Measurements from ENCODE around the gene MKRN1.

The MKRN1 gene

GRCh38 chr7:140494867-140495266 lies 15.6 kb upstream of the MKRN1 start:
- Histone ChIP-seq H3K79me1 (replicated peaks; ENCODE audit: low read length, poor library complexity, severe bottlenecking) (no peaks in the 10 kb centered on the region), H3K4ac (ENCODE audit: low read depth in 1 of 2, low read length in 2 of 2) (no peak overlapping the region), H3K23ac (ENCODE audit: low read length in 2 of 2) (no peak overlapping the region), H3K27ac (ENCODE audit: low read length, poor library complexity, severe bottlenecking) (no peak overlapping the region), H2BK12ac (ENCODE audit: low read length in 2 of 2) (no peak overlapping the region), H3K18ac (ENCODE audit: low read depth in 1 of 2, low read length in 2 of 2) (no peak overlapping the region), H2AK5ac (ENCODE audit: low read length, severe bottlenecking) (no peak overlapping the region), H2AFZ (ENCODE audit: low read depth, low read length) (no peak overlapping the region), H3K14ac (ENCODE audit: low read length in 2 of 2) (no peak overlapping the region), H3K4me1 (ENCODE audit: control insufficient read depth, insufficient read depth, low read depth, low read length) (no peaks in the 10 kb centered on the region), H3K27me3 (ENCODE audit: control insufficient read depth in 1 of 2, insufficient read depth in 1 of 2, low read length in 2 of 2) (no peaks in the 10 kb centered on the region), H2BK120ac (ENCODE audit: low read depth, low read length) (no peak overlapping the region), H3K9ac (ENCODE audit: low read length) (no peak overlapping the region), H3K4me2 (ENCODE audit: low read length, poor library complexity, severe bottlenecking) (no peak overlapping the region), H2BK15ac (ENCODE audit: low read depth, poor library complexity, severe bottlenecking) (no peak overlapping the region), H3K4me3 (ENCODE audit: insufficient read depth in 1 of 2, low read depth in 1 of 2, low read length in 2 of 2) (no peak overlapping the region), H3K36me3 (ENCODE audit: control insufficient read depth in 1 of 2, insufficient read depth in 2 of 2, low read depth in 1 of 2, low read length in 2 of 2) (no peaks in the 10 kb centered on the region), H4K8ac (ENCODE audit: low read length) (no peak overlapping the region), H3K9me3 (ENCODE audit: control insufficient read depth, low read length) (no peaks in the 10 kb centered on the region), H2BK5ac (ENCODE audit: low read depth, low read length, poor library complexity, severe bottlenecking) (no peak overlapping the region), H4K91ac (ENCODE audit: low read length) (no peak overlapping the region)
- WGBS = 97% methylated on average over 9 of the region's 9 CpGs
- no peak for DNase-seq

DNA sequence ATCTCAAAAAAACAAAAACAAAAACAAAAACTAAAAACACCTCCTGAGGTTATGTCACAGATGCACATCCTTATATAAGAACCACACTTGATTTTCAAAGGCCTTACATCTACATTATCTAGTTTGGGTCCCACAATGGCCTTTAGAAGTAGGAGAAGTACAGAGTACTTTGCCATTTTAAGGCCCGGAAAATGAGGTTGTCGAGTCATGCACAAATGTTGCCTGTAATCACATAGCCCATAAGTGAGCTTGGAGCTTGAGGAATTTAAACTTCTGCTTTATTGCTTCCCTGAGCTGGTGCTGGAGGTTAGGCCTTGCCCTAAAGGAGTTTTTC lies 9.7 kb upstream of the MKRN1 start:
- 93% methylated on average over 2 of the region's 2 CpGs for WGBS
- H3K9ac ChIP-seq (ENCODE audit: low read length) = no peak overlapping the region
- H2BK12ac ChIP-seq (ENCODE audit: low read length in 2 of 2) = no peak overlapping the region
- no peak overlapping the region for H4K8ac ChIP-seq (ENCODE audit: low read length)
- H2BK120ac ChIP-seq (ENCODE audit: low read depth, low read length) = no peak overlapping the region
- H3K4me3 ChIP-seq (ENCODE audit: insufficient read depth in 1 of 2, low read depth in 1 of 2, low read length in 2 of 2) = no peak overlapping the region
- no peak for DNase-seq
- H3K79me1 ChIP-seq (replicated peaks; ENCODE audit: low read length, poor library complexity, severe bottlenecking) = no peaks in the 10 kb centered on the region
- no peak overlapping the region for H3K4ac ChIP-seq (ENCODE audit: low read depth in 1 of 2, low read length in 2 of 2)
- no peak overlapping the region for H2AFZ ChIP-seq (ENCODE audit: low read depth, low read length)
- H3K4me1 ChIP-seq (ENCODE audit: control insufficient read depth, insufficient read depth, low read depth, low read length) = no peaks in the 10 kb centered on the region
- H3K14ac ChIP-seq (ENCODE audit: low read length in 2 of 2) = no peak overlapping the region
- no peak overlapping the region for H2BK15ac ChIP-seq (ENCODE audit: low read depth, poor library complexity, severe bottlenecking)
- no peak overlapping the region for H3K4me2 ChIP-seq (ENCODE audit: low read length, poor library complexity, severe bottlenecking)
- H4K91ac ChIP-seq (ENCODE audit: low read length) = no peak overlapping the region
- H3K23ac ChIP-seq (ENCODE audit: low read length in 2 of 2) = no peak overlapping the region
- no peak overlapping the region for H3K27ac ChIP-seq (ENCODE audit: low read length, poor library complexity, severe bottlenecking)
- no peak overlapping the region for H2BK5ac ChIP-seq (ENCODE audit: low read depth, low read length, poor library complexity, severe bottlenecking)
- H3K18ac ChIP-seq (ENCODE audit: low read depth in 1 of 2, low read length in 2 of 2) = no peak overlapping the region
- no peaks in the 10 kb centered on the region for H3K36me3 ChIP-seq (ENCODE audit: control insufficient read depth in 1 of 2, insufficient read depth in 2 of 2, low read depth in 1 of 2, low read length in 2 of 2)
- no peaks in the 10 kb centered on the region for H3K27me3 ChIP-seq (ENCODE audit: control insufficient read depth in 1 of 2, insufficient read depth in 1 of 2, low read length in 2 of 2)
- H2AK5ac ChIP-seq (ENCODE audit: low read length, severe bottlenecking) = no peak overlapping the region
- no peaks in the 10 kb centered on the region for H3K9me3 ChIP-seq (ENCODE audit: control insufficient read depth, low read length)

GRCh38 chr7:140485500-140486265 lies 6.4 kb upstream of the MKRN1 start:
- Histone ChIP-seq H3K23ac (ENCODE audit: low read length in 2 of 2) (no peak overlapping the region), H3K27me3 (ENCODE audit: control insufficient read depth in 1 of 2, insufficient read depth in 1 of 2, low read length in 2 of 2) (peaks cover 0 to 6% of the 10 kb centered on the region in 2 experiments), H2BK12ac (ENCODE audit: low read length in 2 of 2) (no peak overlapping the region), H3K14ac (ENCODE audit: low read length in 2 of 2) (no peak overlapping the region), H3K4me3 (ENCODE audit: insufficient read depth in 1 of 2, low read depth in 1 of 2, low read length in 2 of 2) (no peak overlapping the region), H4K8ac (ENCODE audit: low read length) (no peak overlapping the region), H4K91ac (ENCODE audit: low read length) (no peak overlapping the region), H2BK5ac (ENCODE audit: low read depth, low read length, poor library complexity, severe bottlenecking) (no peak overlapping the region), H2BK15ac (ENCODE audit: low read depth, poor library complexity, severe bottlenecking) (no peak overlapping the region), H3K4me1 (ENCODE audit: control insufficient read depth, insufficient read depth, low read depth, low read length) (no peaks in the 10 kb centered on the region), H3K18ac (ENCODE audit: low read depth in 1 of 2, low read length in 2 of 2) (no peak overlapping the region), H3K27ac (ENCODE audit: low read length, poor library complexity, severe bottlenecking) (no peak overlapping the region), H2AK5ac (ENCODE audit: low read length, severe bottlenecking) (no peak overlapping the region), H3K36me3 (ENCODE audit: control insufficient read depth in 1 of 2, insufficient read depth in 2 of 2, low read depth in 1 of 2, low read length in 2 of 2) (no peaks in the 10 kb centered on the region), H3K9ac (ENCODE audit: low read length) (no peak overlapping the region), H2BK120ac (ENCODE audit: low read depth, low read length) (no peak overlapping the region), H3K9me3 (ENCODE audit: control insufficient read depth, low read length) (no peaks in the 10 kb centered on the region), H3K4me2 (ENCODE audit: low read length, poor library complexity, severe bottlenecking) (no peak overlapping the region), H3K4ac (ENCODE audit: low read depth in 1 of 2, low read length in 2 of 2) (no peak overlapping the region), H3K79me1 (replicated peaks; ENCODE audit: low read length, poor library complexity, severe bottlenecking) (no peaks in the 10 kb centered on the region), H2AFZ (ENCODE audit: low read depth, low read length) (no peak overlapping the region)
- no peak for DNase-seq
- WGBS = 82% methylated on average over 14 of the region's 14 CpGs

DNA sequence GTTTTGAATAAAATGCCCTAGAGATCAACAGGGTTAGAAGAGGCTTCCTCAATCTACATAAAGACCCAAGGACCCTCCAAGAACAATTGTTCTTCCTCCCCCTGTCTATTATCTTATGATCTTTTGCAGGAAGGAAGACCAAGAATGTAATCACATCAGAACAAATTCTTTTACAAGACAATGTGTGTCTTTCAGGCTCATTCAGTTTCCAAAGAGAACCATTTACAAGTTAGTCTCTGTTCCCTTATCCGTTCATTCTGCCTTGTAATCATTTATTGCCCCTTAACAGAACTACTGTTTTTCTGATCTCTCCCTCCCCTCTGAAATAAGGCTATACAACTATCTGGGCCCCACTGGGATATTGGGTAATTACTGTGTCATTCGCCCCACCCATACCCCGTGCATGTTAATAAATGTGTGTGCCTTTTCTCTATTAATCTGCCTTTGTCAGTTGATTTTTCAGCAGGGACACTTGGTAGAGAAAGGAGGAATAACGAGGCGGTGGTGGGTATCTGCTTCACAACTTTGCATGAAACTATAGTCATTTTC lies 5.7 kb upstream of the MKRN1 start:
- H3K23ac ChIP-seq (ENCODE audit: low read length in 2 of 2) = no peak overlapping the region
- no peak overlapping the region for H3K14ac ChIP-seq (ENCODE audit: low read length in 2 of 2)
- H3K79me1 ChIP-seq (replicated peaks; ENCODE audit: low read length, poor library complexity, severe bottlenecking) = no peaks in the 10 kb centered on the region
- H2AK5ac ChIP-seq (ENCODE audit: low read length, severe bottlenecking) = no peak overlapping the region
- H2BK120ac ChIP-seq (ENCODE audit: low read depth, low read length) = no peak overlapping the region
- no peaks in the 10 kb centered on the region for H3K36me3 ChIP-seq (ENCODE audit: control insufficient read depth in 1 of 2, insufficient read depth in 2 of 2, low read depth in 1 of 2, low read length in 2 of 2)
- H3K9me3 ChIP-seq (ENCODE audit: control insufficient read depth, low read length) = no peaks in the 10 kb centered on the region
- no peak overlapping the region for H4K8ac ChIP-seq (ENCODE audit: low read length)
- H2BK12ac ChIP-seq (ENCODE audit: low read length in 2 of 2) = no peak overlapping the region
- no peak overlapping the region for H2AFZ ChIP-seq (ENCODE audit: low read depth, low read length)
- WGBS = 47% methylated on average over 5 of the region's 5 CpGs
- no peaks in the 10 kb centered on the region for H3K4me1 ChIP-seq (ENCODE audit: control insufficient read depth, insufficient read depth, low read depth, low read length)
- no peak overlapping the region for H2BK5ac ChIP-seq (ENCODE audit: low read depth, low read length, poor library complexity, severe bottlenecking)
- H2BK15ac ChIP-seq (ENCODE audit: low read depth, poor library complexity, severe bottlenecking) = no peak overlapping the region
- no peak overlapping the region for H3K4me2 ChIP-seq (ENCODE audit: low read length, poor library complexity, severe bottlenecking)
- no peak overlapping the region for H3K18ac ChIP-seq (ENCODE audit: low read depth in 1 of 2, low read length in 2 of 2)
- no peak overlapping the region for H3K4me3 ChIP-seq (ENCODE audit: insufficient read depth in 1 of 2, low read depth in 1 of 2, low read length in 2 of 2)
- H3K27me3 ChIP-seq (ENCODE audit: control insufficient read depth in 1 of 2, insufficient read depth in 1 of 2, low read length in 2 of 2) = peaks cover 0 to 6% of the 10 kb centered on the region in 2 experiments
- no peak for DNase-seq
- H3K27ac ChIP-seq (ENCODE audit: low read length, poor library complexity, severe bottlenecking) = no peak overlapping the region
- no peak overlapping the region for H3K4ac ChIP-seq (ENCODE audit: low read depth in 1 of 2, low read length in 2 of 2)
- no peak overlapping the region for H3K9ac ChIP-seq (ENCODE audit: low read length)
- H4K91ac ChIP-seq (ENCODE audit: low read length) = no peak overlapping the region
